NCI-H1092 treated with DMSO at 0.1 percent for 48 hours (cell line): ENCODE measurements around the gene INPP5K.

Experiments used
- DNase-seq: peaks from one replicate; lab custom pipeline; 2025; lab: John Stamatoyannopoulos, UW

The INPP5K gene

GRCh38 chr17:1485423-1486376 is 30.7 kb downstream of the INPP5K start:
- no peak for DNase-seq

DNA sequence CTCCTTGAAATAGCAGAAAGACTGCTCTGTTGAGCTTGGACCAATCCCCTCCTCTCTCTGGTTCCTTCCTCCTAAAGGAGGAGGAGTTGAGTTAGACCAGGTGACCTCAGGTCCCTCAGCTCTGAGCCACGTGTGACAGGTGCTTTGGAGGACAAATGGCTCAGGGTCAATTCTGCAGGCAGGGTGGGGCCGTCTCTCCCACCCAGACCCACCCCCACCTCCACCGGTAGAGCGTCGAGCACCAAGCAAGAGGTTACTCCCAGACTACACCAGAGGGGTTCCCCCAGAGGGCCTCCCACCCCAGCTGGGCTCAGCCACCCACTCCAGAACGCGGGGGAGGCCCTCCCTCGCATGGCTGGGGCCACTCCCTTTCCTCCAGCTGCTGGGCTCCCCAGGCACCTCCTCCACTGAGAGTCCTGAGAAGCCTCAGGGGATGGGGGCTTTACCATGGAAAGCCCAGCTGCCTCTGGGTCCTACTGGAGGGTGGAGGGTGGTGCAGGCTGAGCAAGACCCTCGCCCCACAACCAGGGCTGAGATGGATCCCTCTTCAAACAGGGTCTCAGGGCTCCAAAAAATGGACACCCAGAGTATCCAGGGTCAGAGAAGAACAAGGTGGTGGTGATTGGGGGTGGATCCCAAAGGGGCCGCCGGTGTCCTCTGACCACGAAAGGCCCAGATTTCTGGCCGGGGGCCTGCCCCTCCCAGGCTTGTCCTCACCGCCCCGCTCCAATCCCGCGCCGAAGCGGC is 31.6 kb downstream of the INPP5K start:
- no peak for DNase-seq

GRCh38 chr17:1484060-1484535 is 32.3 kb downstream of the INPP5K start:
- no peak for DNase-seq

DNA sequence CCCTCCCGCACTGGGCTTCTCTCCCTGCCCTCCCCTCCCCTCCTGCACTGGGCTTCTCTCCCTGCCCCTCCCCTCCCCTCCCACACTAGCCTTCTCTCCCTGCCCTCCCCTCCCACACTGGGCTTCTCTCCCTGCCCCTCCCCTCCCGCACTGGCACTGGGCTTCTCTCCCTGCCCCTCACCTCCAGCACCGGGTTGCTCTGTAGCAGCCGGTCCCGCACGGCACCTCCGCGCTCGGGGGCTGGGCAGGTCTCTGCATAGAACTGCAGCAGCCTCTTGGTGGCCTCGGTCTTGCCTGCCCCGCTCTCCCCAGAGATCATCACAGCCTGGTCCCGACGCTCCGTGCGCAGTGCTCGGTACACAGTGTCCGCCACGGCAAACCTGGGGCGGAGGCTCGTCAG is 33.7 kb downstream of the INPP5K start:
- no peak for DNase-seq

GRCh38 chr17:1481736-1482135 is 34.7 kb downstream of the INPP5K start:
- no peak for DNase-seq

GRCh38 chr17:1480747-1481465 is 35.5 kb downstream of the INPP5K start:
- no peak for DNase-seq

DNA sequence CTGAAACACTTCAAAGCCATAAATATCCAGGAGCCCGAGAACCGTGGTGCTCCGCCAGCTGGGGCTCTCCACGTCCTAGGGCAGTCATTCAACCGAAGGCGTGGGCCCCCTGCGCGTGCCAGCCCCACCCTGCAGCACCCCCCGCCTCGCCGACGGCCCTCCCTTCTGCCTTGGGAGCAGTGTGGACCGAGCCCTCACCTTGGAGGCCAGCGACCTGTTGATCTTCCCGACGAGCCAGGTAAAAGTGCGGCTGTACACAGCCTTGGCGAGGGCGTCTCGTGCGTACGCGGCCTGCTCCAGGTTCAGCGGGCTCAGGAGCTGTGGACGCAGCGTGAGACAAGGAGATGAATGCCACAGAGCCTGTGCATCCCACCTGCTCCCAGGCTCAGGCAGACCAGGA is 38.0 kb downstream of the INPP5K start:
- no peak for DNase-seq

DNA sequence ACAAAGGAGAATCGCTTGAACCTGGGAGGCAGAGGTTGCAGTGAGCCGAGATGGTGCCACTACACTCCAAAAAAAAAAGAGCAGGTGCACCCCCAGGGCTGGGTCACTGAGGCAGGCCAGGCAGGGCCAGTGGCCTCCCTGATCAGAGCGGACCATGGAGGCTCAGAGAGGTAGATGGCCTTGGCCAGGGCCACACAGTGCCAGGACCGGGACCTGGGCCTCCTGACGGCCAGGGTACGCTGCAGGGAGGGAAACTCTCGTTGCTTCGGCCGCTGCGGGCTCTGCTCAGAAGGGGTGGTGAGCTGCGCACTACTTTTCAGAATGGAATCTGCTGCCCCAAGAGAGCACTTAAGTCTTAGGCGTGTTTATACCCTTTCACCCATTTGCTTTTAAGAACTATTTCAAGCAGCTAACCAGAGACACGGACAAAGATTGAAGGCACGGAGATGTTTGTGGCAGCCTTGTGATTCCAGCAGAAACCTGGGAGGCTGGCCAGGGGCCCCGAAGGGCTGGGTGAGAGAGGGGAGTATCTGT is 41.0 kb downstream of the INPP5K start:
- no peak for DNase-seq

GRCh38 chr17:1474402-1475189 is 41.8 kb downstream of the INPP5K start:
- DNase-seq: no peak

DNA sequence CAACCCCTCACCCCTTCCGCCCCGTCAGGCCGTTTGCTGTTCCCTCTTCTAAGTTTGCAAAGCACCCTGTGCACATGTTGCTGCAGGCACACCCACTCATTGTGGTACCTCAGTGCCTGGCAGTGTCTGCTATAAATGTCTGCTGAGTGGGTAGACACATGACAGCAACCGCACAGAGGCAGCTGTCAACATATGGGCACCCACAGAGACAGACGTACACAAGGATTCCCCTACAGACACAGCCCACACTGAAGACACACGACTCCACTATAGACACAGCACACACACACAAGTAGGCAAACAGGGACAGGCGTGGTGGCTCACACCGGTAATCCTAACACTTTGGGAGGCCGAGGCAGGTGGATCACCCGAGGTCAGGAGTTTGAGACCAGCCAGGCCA is 42.6 kb downstream of the INPP5K start:
- no peak for DNase-seq

DNA sequence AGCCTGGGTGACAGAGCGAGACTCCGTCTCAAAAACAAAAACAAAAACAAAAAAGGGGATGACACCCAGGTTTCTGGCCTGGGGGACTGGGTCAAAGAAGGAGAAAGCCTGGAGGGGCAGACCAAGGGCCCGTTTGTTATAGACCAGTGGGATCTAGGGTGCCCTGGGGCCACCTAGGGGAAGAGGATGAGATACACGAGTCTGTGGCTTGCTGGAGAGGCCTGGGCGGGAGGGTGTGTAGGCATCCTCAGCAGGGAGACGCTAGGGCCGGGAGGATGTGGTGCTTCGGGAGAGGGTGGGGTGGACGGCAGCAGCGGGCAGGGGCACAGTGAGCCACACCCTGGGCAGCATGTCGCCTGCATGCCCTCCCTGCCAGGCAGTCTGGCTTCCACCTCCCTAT is 43.2 kb downstream of the INPP5K start:
- DNase-seq: no peak

DNA sequence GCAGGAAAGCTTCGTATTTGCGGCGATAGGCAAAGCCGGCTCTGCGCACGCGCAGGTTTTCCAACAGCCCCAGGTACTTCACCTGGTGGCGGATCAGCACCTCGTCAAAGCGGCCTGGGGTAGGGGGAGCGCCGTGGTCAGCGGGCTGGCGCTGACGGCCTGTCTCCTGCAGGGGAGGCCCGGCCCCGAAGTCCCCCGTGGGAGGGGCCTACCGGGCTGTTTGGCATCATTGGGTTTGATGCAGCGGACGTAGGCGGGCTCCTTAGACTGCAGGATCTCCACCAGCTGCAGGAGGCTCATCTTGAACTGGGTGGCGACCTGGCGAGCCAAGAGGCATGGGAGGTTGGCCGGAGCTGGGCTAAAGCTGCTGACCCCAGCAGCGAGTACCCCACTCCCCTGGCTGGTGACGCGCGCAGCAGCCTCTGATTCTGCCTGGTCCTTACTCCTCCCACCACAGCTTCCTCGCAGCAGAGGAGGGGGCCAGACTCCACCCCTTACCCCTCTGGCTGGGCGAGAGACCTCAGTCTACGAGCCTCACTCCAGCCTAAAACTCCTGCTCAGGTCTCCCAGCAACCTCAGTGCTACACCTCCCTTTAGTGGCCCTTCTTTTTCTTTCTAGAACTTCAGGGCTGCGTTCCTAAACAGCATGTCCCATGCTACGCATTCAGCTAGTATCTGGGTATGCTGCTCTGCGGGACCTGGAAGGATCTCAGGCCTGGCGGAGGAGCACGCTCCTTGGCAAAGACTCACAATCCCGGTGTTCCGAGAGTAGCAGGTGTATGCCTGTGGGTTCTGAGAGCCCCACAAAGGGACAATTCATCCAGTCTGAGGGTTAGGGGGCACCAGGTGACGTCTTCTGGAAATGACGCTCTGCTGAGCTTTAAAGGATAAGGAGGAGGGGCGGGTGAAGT is 44.2 kb downstream of the INPP5K start:
- DNase-seq: no peak

- DNase-seq: no peak
Measured at GRCh38 chr17:1471490-1471889, 44.9 kb downstream of the INPP5K start.

DNA sequence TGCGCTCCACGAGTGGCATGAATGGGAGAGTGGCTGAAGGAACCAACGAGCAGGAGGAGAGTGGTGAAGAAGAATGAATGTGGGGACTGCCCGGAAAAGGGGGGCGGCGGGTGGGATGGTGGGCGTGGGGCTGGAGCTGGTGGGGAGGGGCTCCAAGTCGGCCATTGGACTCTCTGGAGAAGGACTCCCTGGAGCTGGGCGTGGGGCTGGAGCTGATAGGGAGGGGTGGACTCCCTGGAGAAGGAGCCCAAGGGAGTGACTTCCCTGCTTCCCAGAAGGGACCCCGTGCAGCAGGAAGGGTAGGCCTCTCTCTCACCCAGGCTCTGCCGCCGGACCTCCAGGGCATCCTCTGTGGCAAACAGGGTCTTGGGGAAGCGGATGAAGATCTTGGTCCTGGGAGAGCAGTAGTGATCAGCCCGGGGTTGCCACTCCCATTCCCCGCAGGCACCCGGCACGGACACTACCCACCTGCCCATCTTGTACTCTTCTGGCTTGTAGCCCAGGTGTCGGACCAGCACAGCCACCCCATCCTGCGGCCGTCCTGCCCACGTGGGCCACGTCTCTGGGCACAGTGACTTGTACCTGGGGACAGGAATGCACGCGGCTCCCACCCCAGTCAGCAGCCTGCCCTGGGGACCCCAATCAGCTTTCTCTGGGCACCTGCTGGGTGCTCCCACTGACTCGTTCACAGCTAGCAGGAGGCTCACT is 45.5 kb downstream of the INPP5K start:
- no peak for DNase-seq

- no peak for DNase-seq
Measured at GRCh38 chr17:1470071-1470754, 46.2 kb downstream of the INPP5K start.

GRCh38 chr17:1469231-1469852 is 47.1 kb downstream of the INPP5K start:
- DNase-seq: no peak

GRCh38 chr17:1467898-1468492 is 48.4 kb downstream of the INPP5K start:
- DNase-seq: no peak

DNA sequence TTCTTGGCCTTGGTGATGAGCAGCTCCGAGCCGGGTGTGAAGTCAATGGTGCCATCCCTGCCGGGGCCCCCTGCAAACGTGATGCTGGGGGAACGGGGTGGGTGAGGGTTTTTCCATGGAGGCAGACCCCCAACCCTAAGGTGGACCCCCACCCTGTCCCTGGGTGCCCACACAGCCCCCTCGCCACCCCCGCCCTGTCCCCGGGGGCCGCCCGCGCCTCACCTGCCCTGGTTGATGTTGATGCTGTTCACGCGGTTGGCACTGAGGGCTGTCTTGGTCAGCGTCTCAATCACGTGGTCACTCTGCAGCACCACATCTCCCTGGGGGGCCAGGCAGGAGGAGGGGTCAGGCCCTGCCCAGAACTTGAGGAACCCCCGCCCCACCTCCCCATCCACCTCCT is 49.2 kb downstream of the INPP5K start:
- no peak for DNase-seq
